ENCODE results near the gene MRPL51. TPM values are rescaled to one million over a fixed set of nuclear protein-coding genes. Genes with fewer than 3 reads are reported as not detected.

The MRPL51 gene
- total and polyA plus RNA-seq, 2 donors from 2014 or later, result 132 to 268 TPM

DNA sequence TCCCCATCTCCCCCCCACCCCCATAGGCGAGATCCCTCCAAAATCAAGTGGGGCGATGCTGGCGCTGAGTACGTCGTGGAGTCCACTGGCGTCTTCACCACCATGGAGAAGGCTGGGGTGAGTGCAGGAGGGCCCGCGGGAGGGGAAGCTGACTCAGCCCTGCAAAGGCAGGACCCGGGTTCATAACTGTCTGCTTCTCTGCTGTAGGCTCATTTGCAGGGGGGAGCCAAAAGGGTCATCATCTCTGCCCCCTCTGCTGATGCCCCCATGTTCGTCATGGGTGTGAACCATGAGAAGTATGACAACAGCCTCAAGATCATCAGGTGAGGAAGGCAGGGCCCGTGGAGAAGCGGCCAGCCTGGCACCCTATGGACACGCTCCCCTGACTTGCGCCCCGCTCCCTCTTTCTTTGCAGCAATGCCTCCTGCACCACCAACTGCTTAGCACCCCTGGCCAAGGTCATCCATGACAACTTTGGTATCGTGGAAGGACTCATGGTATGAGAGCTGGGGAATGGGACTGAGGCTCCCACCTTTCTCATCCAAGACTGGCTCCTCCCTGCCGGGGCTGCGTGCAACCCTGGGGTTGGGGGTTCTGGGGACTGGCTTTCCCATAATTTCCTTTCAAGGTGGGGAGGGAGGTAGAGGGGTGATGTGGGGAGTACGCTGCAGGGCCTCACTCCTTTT is 44.0 kb upstream of the MRPL51 start:
- peak overlapping the region in 1 of 3 donors; percentile 92 for H3K4me3 ChIP-seq (ENCODE audit: low read length in 3 of 3)
- intact Hi-C loops (cut with DNase I), result no loop called here

DNA sequence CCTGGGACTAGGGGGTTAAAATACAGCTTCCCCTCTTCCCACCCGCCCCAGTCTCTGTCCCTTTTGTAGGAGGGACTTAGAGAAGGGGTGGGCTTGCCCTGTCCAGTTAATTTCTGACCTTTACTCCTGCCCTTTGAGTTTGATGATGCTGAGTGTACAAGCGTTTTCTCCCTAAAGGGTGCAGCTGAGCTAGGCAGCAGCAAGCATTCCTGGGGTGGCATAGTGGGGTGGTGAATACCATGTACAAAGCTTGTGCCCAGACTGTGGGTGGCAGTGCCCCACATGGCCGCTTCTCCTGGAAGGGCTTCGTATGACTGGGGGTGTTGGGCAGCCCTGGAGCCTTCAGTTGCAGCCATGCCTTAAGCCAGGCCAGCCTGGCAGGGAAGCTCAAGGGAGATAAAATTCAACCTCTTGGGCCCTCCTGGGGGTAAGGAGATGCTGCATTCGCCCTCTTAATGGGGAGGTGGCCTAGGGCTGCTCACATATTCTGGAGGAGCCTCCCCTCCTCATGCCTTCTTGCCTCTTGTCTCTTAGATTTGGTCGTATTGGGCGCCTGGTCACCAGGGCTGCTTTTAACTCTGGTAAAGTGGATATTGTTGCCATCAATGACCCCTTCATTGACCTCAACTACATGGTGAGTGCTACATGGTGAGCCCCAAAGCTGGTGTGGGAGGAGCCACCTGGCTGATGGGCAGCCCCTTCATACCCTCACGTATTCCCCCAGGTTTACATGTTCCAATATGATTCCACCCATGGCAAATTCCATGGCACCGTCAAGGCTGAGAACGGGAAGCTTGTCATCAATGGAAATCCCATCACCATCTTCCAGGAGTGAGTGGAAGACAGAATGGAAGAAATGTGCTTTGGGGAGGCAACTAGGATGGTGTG is 43.1 kb upstream of the MRPL51 start:
- TF ChIP-seq, protein P1, sequence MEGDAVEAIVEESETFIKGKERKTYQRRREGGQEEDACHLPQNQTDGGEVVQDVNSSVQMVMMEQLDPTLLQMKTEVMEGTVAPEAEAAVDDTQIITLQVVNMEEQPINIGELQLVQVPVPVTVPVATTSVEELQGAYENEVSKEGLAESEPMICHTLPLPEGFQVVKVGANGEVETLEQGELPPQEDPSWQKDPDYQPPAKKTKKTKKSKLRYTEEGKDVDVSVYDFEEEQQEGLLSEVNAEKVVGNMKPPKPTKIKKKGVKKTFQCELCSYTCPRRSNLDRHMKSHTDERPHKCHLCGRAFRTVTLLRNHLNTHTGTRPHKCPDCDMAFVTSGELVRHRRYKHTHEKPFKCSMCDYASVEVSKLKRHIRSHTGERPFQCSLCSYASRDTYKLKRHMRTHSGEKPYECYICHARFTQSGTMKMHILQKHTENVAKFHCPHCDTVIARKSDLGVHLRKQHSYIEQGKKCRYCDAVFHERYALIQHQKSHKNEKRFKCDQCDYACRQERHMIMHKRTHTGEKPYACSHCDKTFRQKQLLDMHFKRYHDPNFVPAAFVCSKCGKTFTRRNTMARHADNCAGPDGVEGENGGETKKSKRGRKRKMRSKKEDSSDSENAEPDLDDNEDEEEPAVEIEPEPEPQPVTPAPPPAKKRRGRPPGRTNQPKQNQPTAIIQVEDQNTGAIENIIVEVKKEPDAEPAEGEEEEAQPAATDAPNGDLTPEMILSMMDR (IDR thresholded peaks at IDR 0.05; ENCODE audit: borderline replicate concordance, extremely low read depth, insufficient read depth), result no peak
- H3K9me3 ChIP-seq (ENCODE audit: control insufficient read depth in 2 of 3, insufficient read depth in 1 of 3, low read length in 3 of 3), result no peaks in the 10 kb centered on the region
- FAIRE-seq (no peak), DNase-seq (no peak)
- H3K27ac ChIP-seq (ENCODE audit: low read depth in 2 of 2, low read length in 2 of 2), result peak overlapping the region; percentile 99
- H3K9ac ChIP-seq (ENCODE audit: low read length in 3 of 3), result peak overlapping the region in 2 of 3 donors; percentile 90 to 96
- peaks cover 0 to 30% (median 19%) of the 10 kb centered on the region in 3 donors for H3K36me3 ChIP-seq (ENCODE audit: control insufficient read depth in 2 of 3, insufficient read depth in 3 of 3, low read length in 3 of 3)
- H3K4me3 ChIP-seq (ENCODE audit: low read length in 3 of 3), result peak overlapping the region in 2 of 3 donors; percentile 88 to 92
- intact Hi-C loops (cut with DNase I), result no loop called here
- peaks cover 0 to 41% (median 17%) of the 10 kb centered on the region in 3 donors for H3K4me1 ChIP-seq (ENCODE audit: control insufficient read depth in 2 of 3, insufficient read depth in 2 of 3, low read depth in 1 of 3, low read length in 3 of 3)
- H3K27me3 ChIP-seq (ENCODE audit: control insufficient read depth, insufficient read depth, low read length), result no peaks in the 10 kb centered on the region

More for the DNA sequence above, 44.0 kb upstream of the MRPL51 start:
- TF ChIP-seq, protein P1 (IDR thresholded peaks at IDR 0.05; ENCODE audit: borderline replicate concordance, extremely low read depth, insufficient read depth), result no peak
- DNase-seq (no peak), FAIRE-seq (no peak)
- H3K36me3 ChIP-seq (ENCODE audit: control insufficient read depth in 2 of 3, insufficient read depth in 3 of 3, low read length in 3 of 3), result peaks cover 0 to 29% (median 19%) of the 10 kb centered on the region in 3 donors
- H3K27me3 ChIP-seq (ENCODE audit: control insufficient read depth, insufficient read depth, low read length), result no peaks in the 10 kb centered on the region
- H3K27ac ChIP-seq (ENCODE audit: low read depth in 2 of 2, low read length in 2 of 2), result peak overlapping the region in 1 of 2 donors; percentile 99
- peaks cover 0 to 46% (median 21%) of the 10 kb centered on the region in 3 donors for H3K4me1 ChIP-seq (ENCODE audit: control insufficient read depth in 2 of 3, insufficient read depth in 2 of 3, low read depth in 1 of 3, low read length in 3 of 3)
- H3K9ac ChIP-seq (ENCODE audit: low read length in 3 of 3), result no peak overlapping the region
- H3K9me3 ChIP-seq (ENCODE audit: control insufficient read depth in 2 of 3, insufficient read depth in 1 of 3, low read length in 3 of 3), result no peaks in the 10 kb centered on the region

DNA sequence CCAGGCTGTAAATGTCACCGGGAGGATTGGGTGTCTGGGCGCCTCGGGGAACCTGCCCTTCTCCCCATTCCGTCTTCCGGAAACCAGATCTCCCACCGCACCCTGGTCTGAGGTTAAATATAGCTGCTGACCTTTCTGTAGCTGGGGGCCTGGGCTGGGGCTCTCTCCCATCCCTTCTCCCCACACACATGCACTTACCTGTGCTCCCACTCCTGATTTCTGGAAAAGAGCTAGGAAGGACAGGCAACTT is 42.6 kb upstream of the MRPL51 start:
- Histone ChIP-seq H3K9me3 (ENCODE audit: control insufficient read depth in 2 of 3, insufficient read depth in 1 of 3, low read length in 3 of 3) (no peaks in the 10 kb centered on the region), H3K9ac (ENCODE audit: low read length in 3 of 3) (peak overlapping the region; percentile 63 to 96 (median 90)), H3K27ac (ENCODE audit: low read depth in 2 of 2, low read length in 2 of 2) (peak overlapping the region; percentile 99), H3K4me1 (ENCODE audit: control insufficient read depth in 2 of 3, insufficient read depth in 2 of 3, low read depth in 1 of 3, low read length in 3 of 3) (peaks cover 0 to 38% (median 17%) of the 10 kb centered on the region in 3 donors), H3K27me3 (ENCODE audit: control insufficient read depth, insufficient read depth, low read length) (no peaks in the 10 kb centered on the region), H3K4me3 (ENCODE audit: low read length in 3 of 3) (peak overlapping the region; percentile 73 to 92 (median 88)), H3K36me3 (ENCODE audit: control insufficient read depth in 2 of 3, insufficient read depth in 3 of 3, low read length in 3 of 3) (peaks cover 0 to 36% (median 19%) of the 10 kb centered on the region in 3 donors)
- no peak for FAIRE-seq
- no peak for DNase-seq
- intact Hi-C loops (cut with DNase I), result no loop called here
- TF ChIP-seq, protein P1 (IDR thresholded peaks at IDR 0.05; ENCODE audit: borderline replicate concordance, extremely low read depth, insufficient read depth), result no peak
